Mesothelial cell of epicardium (in vitro differentiated cells): Measurements from ENCODE around the gene ADAMTSL1. TPM values are rescaled to one million over a fixed set of nuclear protein-coding genes. Genes with fewer than 3 reads are reported as not detected.

ENCODE experiments used
- DNase-seq, 2 experiments: peaks; one replicate each; pipeline ENCODE4 v3.0.0; 2021; ENCODE audit warnings: low spot score in 2 of 2; ENCODE audit not compliant: unreplicated experiment in 2 of 2
- H3K27ac Mint-ChIP-seq: 2 replicates; pipeline ENCODE4 v1.8.0; 2021; ENCODE audit warnings: mixed read lengths
- H3K27me3 Mint-ChIP-seq: 2 replicates; pipeline ENCODE4 v1.8.0; 2021; ENCODE audit warnings: low read depth, mixed read lengths
- H3K36me3 Mint-ChIP-seq: 2 replicates; pipeline ENCODE4 v1.8.0; 2021; ENCODE audit warnings: mixed read lengths
- H3K4me1 Mint-ChIP-seq: 2 replicates; pipeline ENCODE4 v1.8.0; 2021; ENCODE audit warnings: mixed read lengths
- H3K4me3 Mint-ChIP-seq: 2 replicates; pipeline ENCODE4 v1.8.0; 2021; ENCODE audit warnings: mild to moderate bottlenecking, moderate library complexity, mixed read lengths
- H3K9me3 Mint-ChIP-seq: 2 replicates; pipeline ENCODE4 v1.8.0; 2021; ENCODE audit warnings: mixed read lengths
- total RNA-seq: library from RNA; stranded (reverse); gene quantifications from 3 replicates; pipeline ENCODE4 v1.2.1, GENCODE V29; 2021
- TF ChIP-seq, protein P1 (sequence below): fragments of 200-600 bp; sonication (generic); IDR thresholded peaks from one replicate; pipeline ENCODE4 v1.5.0; 2021; ENCODE audit warnings: antibody characterized with exemption; ENCODE audit not compliant: unreplicated experiment

ADAMTSL1 gene
- total RNA-seq, 1 donor from 2014 or later = 48.0 TPM

DNA sequence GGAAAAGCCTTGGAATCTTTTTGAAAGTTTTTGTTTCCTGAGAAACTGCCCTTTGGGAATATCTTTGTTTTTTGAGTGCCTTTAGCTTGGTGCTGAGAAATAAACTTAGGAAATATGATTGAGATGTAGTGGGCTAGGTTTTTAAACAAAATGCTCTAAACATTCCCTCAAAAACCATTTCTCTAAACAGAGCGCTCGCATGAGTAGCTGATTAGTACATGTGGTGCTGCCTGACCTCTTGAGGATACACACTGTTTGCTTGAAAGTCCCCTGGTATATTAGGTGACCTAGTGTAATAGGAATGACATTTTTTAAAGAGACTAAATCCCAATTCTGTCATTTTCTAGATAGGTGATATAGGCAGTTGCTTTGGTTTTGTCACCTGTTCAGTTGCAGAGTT, 132.3 kb downstream of the ADAMTSL1 start:
- Mint-ChIP-seq H3K27me3 (peaks cover 1% of the 10 kb centered on the region), H3K27ac (no peak overlapping the region), H3K9me3 (peaks cover 8% of the 10 kb centered on the region), H3K4me1 (peaks cover 14% of the 10 kb centered on the region), H3K36me3 (no peaks in the 10 kb centered on the region), H3K4me3 (no peak overlapping the region)
- DNase-seq = no peak
- TF ChIP-seq, protein P1, sequence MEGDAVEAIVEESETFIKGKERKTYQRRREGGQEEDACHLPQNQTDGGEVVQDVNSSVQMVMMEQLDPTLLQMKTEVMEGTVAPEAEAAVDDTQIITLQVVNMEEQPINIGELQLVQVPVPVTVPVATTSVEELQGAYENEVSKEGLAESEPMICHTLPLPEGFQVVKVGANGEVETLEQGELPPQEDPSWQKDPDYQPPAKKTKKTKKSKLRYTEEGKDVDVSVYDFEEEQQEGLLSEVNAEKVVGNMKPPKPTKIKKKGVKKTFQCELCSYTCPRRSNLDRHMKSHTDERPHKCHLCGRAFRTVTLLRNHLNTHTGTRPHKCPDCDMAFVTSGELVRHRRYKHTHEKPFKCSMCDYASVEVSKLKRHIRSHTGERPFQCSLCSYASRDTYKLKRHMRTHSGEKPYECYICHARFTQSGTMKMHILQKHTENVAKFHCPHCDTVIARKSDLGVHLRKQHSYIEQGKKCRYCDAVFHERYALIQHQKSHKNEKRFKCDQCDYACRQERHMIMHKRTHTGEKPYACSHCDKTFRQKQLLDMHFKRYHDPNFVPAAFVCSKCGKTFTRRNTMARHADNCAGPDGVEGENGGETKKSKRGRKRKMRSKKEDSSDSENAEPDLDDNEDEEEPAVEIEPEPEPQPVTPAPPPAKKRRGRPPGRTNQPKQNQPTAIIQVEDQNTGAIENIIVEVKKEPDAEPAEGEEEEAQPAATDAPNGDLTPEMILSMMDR = no peak

DNA sequence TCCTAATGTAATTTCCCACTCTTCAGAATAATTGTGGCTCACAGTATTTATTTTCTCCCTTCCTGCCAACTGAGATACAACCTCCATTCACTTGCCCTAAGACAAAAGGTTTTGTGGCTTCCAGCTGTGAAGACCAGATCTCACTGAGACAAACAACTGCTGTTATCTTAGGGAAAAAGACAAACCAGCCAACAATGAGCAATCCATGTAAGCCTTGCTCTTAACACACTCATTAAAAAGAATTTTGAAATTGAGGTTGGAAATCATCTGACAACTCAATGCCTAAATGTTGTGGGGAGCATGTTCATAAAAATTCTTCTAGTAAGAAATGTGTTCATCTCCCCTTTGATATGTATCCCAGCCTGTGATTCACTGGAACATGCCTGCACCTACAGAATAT, 132.9 kb downstream of the ADAMTSL1 start:
- no peak overlapping the region for H3K27ac Mint-ChIP-seq
- no peak for DNase-seq
- H3K27me3 Mint-ChIP-seq = peaks cover 1% of the 10 kb centered on the region
- H3K9me3 Mint-ChIP-seq = peaks cover 8% of the 10 kb centered on the region
- H3K36me3 Mint-ChIP-seq = no peaks in the 10 kb centered on the region
- peaks cover 14% of the 10 kb centered on the region for H3K4me1 Mint-ChIP-seq
- TF ChIP-seq, protein P1 = no peak
- H3K4me3 Mint-ChIP-seq = no peak overlapping the region

DNA sequence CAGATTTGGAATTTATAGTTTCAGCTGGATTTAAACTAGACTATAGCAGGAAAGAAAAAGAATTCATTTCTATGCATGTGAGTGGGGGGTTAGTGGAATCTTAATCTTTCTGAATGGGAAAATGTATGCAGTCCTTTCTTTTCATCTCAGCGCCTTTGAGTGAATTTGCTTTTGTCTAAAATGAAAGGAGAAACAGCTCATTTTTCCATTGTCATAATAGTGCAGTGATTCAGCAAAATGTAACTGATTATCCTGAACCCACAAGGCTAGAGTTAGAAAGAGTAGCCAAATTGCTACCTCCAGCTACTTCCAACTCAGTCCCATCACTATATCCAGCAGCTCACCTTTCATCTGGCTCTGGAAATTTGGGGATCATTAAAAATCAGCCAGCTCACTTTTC, 134.4 kb downstream of the ADAMTSL1 start:
- peaks cover 1% of the 10 kb centered on the region for H3K27me3 Mint-ChIP-seq

DNA sequence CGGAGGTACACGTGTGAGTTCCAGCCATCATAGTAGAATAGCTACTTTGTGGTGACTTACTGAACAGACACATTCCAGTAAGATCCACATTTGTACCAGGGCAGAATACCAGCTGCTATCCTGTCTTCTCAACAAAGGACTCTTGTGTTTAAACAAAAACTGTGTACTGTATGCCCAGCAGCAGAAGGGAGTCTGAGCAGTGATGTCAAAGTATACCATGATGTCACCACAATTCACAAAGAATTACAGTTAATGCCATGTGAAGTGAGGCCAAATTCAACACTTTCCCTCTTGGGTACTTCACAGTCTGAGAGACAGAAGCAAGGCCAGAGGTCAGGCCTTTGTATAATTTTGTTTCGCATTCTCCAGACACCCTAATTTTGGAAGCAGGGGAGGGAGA, 137.0 kb downstream of the ADAMTSL1 start:
- Mint-ChIP-seq H3K36me3 (no peaks in the 10 kb centered on the region), H3K27me3 (peaks cover 1% of the 10 kb centered on the region), H3K4me1 (peaks cover 7% of the 10 kb centered on the region), H3K27ac (no peak overlapping the region), H3K9me3 (peaks cover 7% of the 10 kb centered on the region), H3K4me3 (no peak overlapping the region)
- TF ChIP-seq, protein P1 = no peak
- DNase-seq = no peak

More for the DNA sequence above, 134.4 kb downstream of the ADAMTSL1 start:
- peaks cover 14% of the 10 kb centered on the region for H3K4me1 Mint-ChIP-seq
- no peak for DNase-seq
- TF ChIP-seq, protein P1 = no peak
- no peak overlapping the region for H3K4me3 Mint-ChIP-seq
- peaks cover 13% of the 10 kb centered on the region for H3K9me3 Mint-ChIP-seq
- no peak overlapping the region for H3K27ac Mint-ChIP-seq
- H3K36me3 Mint-ChIP-seq = no peaks in the 10 kb centered on the region

DNA sequence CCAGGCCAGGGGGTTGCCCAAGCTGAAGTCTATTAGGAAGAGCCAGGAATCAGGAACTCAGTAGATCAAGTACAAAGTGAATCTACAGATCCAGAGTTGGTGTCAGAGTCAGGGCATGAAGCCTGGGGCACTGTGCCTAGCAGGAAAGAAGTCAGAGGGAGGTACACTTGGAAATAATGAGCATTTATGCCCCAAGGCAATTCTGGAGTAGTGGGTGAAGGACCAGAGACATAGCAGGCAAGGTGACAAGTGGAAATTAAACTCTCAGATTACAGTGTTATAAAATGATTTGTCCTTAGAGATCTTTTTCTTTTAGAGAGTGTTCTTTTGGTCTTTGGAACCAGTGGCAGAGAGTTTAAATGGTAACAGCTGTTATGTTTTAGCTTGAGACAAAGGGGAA, 138.0 kb downstream of the ADAMTSL1 start:
- H3K27ac Mint-ChIP-seq = no peak overlapping the region
- peaks cover 1% of the 10 kb centered on the region for H3K27me3 Mint-ChIP-seq
- DNase-seq = no peak
- H3K36me3 Mint-ChIP-seq = no peaks in the 10 kb centered on the region
- TF ChIP-seq, protein P1 = no peak
- H3K4me1 Mint-ChIP-seq = no peaks in the 10 kb centered on the region
- H3K9me3 Mint-ChIP-seq = peaks cover 7% of the 10 kb centered on the region
- H3K4me3 Mint-ChIP-seq = no peak overlapping the region

DNA sequence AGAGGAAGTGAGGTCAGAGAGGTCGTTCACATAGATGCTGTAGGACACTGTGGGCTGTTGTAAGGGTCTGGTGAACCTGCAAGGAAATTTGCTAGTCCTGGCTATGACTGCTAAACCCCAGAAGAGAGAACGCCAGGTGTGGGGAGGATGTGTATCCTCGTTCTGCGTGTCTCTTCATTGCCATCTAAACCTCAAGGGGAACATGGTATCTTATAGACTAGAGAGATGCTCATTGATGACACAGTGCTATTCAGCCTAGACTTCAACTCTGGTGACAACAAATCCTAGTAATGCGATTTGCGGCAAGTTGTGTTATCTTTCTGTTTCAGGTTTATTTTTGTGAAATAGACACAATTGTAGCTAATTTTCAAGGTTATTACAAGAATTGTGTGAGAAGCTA, 140.2 kb downstream of the ADAMTSL1 start:
- TF ChIP-seq, protein P1 = no peak
- H3K4me1 Mint-ChIP-seq = no peaks in the 10 kb centered on the region
- H3K27me3 Mint-ChIP-seq = peaks cover 1% of the 10 kb centered on the region
- H3K9me3 Mint-ChIP-seq = peaks cover 7% of the 10 kb centered on the region
- no peak overlapping the region for H3K27ac Mint-ChIP-seq
- H3K36me3 Mint-ChIP-seq = no peaks in the 10 kb centered on the region
- no peak overlapping the region for H3K4me3 Mint-ChIP-seq
- no peak for DNase-seq
